HG03196 (cell line): Measurements from ENCODE around the gene DPYSL3.

Source experiments
- ATAC-seq: cut with Tn5 transposase; IDR thresholded peaks from one replicate; pipeline ENCODE4 v1.9.1; 2021; ENCODE audit not compliant: unreplicated experiment

DPYSL3 gene

DNA sequence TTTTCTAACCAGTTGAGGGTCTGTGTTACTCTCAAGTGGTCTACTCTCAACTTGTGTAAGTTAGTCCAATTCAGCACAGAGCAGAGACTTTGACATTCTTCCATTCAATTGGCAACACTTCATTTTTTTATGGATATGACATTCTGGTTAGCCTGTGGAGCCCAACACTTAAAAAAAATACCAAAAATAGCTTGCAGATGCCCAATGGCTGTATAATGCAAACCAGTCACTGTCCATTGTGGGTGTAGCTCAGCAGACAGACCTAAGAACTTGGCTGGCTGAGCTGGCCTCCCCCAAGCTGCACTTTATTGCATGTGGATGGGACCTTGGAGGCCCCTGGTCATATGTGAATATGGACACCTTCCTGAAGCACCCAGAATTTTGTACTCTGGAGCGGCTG is 103.2 kb downstream of the DPYSL3 start:
- no peak for ATAC-seq

DNA sequence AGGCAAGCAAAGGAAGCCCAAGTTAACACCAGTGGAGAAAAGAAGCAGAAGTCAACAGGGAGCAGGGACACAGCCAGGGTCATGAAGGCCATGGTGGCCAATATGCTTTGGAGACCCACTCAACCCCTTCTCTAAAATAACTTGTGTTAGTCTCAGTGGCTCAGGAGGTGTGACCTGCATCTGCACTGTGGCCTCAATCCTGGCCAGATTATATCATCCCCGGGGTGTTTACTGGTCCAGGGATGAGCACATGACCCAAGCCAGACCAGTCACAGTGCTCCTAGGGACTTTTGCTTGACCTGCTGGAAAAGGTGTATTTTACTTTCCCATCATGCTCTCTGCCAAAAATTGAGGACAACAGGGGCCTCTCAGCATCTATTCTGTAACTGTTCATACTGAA is 105.2 kb downstream of the DPYSL3 start:
- ATAC-seq, result peak; percentile 35

DNA sequence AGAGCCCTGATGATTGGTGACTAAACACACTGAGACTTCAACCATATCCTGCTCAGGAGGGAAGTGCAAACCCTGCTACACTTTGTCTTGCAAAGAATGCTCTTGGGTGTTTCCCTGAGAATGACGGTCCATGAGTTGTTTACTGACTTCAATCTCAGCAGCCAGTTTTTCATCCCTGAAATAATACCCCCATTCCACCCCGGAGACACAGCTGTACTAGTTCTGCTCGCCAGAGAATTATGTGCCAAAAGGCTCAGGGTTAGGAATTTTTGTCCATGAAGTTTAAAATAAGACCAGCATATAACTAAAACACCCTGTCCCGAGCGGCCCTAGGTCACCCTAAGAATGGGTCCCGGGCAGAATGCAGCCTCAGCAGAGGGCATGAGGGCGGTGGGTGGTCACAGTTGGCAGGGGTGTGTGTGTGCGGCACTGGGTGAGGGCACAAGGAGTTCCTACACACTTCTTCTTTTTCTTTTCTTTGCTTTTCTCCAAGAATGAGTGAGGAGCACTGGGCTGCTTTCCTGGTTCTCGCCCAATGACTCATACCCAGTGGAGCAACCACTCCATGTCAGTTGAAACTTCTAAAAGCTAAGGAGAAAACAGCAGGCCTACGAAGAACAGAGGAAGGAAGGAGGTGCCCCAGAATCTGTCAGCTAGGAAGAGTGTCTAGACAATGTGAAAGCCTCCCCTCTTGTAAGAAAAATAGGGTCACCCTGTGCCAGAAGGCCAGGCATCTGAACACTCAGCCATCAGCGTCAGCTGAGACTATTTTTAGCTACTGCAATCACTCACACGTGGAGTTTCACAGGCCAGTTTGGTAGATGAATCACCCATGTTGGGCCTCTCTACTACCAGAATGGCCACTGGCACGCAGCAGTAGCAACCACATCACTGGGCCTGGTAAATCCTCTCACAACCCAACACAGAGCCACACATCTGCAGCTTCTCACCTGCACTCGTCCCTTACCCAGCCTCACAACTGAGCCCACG is 105.9 kb downstream of the DPYSL3 start:
- ATAC-seq, result peak; percentile 98

DNA sequence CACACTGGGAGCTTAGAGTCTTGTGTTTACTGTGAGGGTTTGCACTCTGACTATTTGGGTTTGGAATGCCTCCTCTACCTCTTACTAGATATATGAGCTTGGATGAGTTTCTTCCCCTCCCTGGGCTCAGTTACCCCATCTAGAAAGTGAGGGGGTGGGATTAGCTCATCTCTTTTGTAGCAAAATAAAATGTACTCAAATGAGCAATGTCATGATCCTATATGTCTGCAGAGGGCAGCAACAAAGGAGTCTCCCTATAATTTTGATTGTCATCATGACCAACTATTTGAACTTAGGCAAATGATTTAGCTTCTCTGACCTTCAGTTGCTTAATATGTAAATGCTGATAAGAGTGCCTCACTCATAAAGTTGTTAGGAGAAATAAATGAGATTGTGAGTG is 109.0 kb downstream of the DPYSL3 start:
- no peak for ATAC-seq

DNA sequence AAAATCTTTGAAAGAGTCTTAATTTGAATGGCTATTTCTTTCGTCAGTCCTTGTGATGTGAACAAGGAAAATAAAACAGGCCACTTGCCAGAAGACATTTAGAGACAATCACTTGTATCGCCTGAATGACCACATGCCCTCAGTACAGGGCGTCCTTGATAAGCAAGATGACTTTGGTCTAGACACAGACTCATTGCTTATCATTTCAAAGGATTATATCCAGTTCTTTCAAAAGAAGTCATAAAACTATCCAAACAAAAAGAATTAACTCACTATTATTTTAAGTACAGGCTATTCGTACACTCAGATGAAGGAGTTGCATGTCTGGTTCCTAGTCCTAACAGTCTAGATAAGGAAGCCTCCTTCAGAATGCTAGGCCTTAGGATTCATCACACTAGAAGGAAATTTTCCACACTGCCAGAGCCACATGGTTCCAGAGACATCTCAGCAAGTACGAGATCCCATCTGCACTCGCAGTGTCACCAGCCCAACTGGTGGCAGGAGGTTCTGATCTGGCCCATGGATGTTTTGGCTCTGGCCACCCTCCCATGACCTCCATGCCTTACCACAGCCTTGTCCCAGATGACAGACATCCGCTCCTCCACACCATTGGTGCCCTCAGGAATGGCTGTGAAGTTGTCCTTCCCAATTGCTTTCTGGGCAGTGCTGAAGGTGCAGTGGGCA is 109.6 kb downstream of the DPYSL3 start:
- no peak for ATAC-seq

DNA sequence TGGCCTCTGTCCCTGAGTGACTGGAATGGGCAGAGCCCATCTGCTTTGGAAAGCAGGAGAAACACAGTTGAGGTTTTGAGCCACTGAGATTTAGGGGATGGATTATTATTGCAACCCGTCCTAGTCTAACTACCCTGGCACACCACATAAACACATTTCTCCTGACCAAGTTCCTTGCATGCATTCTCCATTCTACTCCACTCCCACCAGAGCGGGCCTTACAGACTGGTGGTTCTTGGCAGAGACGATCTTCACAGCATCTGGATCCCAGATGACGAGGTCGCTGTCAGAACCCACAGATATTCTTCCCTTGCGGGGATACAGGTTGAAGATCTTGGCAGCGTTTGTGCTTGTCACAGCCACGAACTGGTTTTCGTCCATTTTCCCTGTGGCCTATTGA is 111.0 kb downstream of the DPYSL3 start:
- no peak for ATAC-seq

DNA sequence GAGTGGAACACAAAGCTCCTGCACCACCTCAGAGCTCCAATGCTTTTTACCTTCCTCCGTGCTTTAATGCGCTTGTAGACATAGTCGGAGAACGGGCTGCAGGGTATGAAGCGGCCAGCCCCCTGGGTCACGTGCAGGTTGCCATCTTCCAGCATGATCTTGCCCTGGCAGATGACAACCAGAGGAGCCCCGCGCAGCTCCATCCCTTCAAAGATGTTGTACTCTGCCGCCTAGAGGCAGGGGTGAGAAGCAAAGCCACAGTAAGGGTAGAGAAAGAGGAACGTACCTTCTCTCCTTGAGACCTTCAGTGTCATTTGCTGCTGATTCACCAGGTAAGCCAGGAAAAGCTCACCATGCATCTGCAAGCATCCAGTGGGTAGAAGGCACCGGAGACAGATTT is 112.3 kb downstream of the DPYSL3 start:
- no peak for ATAC-seq

DNA sequence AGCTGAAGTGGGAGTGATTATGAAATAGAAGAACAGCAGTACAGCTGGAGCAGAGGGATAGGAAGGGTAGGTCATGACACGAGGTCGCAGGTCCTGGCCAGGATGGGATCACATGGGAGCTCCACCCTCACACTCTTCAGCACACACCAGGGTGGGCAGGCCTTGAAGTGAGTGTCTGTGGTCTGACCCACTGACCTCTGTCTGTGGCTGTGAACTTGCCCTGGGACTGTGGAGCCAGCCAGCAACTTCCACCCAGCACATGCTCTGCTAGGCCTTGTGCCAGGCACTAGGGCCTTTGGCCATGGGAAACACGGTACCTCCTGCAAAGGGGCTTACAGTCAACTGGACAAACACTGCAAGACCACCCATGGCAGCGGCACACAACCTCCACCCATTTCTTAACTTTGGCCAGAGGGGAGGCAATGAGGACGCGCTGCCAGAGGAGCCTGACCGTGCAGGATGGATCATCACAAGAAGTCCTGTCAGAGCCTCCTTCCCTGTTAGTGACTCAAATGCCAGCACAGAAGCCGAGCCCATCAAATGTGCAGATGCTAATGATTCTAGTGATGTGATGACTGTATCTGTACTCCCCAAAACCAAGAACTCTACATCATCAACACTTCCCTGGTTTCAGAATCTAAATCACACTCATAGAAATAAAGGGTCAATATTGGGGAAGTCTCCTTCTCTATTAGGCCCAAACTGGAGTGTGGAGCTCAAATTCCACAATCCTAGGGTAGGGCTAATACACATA is 113.6 kb downstream of the DPYSL3 start:
- ATAC-seq, result no peak

DNA sequence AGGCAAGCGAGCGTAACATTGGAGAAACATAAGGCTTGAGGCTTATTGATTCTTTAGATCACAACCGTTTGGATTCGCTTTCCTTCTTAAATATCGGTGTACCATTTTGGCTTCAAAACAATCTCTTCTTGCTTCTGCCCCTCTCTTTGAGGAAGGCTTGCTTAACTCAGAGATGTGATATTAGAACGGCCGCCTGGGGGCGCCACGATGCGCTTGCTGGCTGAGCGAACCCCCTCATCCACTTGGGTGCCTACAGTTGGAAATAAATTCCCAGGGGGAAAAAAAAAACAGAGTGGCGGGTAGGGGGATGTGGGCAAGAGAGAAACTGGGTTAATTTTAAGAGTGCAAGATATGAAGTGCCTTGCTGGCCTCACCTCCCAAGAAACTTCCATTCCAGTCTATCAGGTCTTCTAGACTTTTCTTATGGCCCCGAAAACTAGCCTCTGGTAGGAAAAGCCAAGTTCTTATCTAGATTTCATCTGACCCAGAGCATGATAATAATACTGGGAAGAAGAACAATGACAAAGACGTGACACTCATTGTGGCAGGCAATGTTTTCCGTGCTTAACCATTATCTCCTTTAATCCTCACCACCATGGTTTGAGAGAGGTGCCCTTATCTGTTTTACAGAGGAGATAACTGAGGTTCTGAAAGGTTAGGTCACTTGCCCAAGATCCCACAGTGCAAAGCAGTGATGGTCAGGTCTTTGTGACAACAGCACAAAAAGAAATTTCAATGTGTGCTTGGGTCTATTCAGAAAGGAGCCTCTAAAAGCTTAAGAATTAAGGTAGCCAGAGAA is 115.8 kb downstream of the DPYSL3 start:
- ATAC-seq, result no peak

DNA sequence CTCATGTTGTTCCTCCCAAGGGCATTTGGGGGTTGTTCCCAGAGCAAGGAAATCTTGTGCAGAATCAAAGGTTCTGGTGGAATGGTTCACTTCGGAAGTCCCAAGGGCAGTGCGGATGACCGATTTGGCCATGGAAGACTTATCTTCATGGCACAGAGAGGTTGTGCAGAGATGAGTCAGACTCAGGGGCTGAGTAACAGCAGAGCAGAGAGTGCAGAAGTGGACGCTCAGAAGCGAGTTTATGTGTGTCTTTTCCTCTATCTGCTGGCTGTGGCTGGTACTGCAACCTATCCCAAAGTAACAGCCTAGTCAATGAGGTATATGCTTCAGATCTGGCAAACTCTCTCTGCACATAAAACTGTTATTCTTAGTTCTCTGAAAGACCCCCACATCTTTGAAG is 118.1 kb downstream of the DPYSL3 start:
- ATAC-seq, result peak; percentile 91

DNA sequence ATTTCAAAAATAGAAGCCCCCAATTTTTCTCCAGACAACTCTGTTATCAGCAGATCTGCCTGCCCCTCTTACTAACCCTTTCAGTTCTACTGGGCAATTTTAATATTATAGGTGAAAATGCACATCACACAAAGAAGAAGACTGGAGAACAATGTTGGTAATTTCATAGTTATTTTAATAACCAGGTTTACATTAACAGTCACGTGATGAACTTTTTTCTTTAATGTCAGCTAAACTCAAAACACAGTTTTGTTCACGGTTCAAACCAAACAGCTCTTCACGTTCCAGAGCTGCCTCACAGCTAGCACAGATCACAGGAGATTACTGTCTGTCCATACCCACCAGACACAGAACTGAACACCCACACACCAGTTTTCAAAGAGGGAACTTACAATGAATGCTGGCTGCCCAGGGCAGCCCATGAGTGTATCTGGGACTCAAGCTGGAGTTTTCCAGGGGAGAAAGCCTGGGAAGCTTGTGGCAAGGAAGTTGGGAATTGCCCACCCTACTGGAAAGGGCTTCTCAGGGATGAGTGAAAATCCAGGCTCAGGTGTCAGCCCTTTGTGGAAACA is 119.1 kb downstream of the DPYSL3 start:
- ATAC-seq, result no peak

DNA sequence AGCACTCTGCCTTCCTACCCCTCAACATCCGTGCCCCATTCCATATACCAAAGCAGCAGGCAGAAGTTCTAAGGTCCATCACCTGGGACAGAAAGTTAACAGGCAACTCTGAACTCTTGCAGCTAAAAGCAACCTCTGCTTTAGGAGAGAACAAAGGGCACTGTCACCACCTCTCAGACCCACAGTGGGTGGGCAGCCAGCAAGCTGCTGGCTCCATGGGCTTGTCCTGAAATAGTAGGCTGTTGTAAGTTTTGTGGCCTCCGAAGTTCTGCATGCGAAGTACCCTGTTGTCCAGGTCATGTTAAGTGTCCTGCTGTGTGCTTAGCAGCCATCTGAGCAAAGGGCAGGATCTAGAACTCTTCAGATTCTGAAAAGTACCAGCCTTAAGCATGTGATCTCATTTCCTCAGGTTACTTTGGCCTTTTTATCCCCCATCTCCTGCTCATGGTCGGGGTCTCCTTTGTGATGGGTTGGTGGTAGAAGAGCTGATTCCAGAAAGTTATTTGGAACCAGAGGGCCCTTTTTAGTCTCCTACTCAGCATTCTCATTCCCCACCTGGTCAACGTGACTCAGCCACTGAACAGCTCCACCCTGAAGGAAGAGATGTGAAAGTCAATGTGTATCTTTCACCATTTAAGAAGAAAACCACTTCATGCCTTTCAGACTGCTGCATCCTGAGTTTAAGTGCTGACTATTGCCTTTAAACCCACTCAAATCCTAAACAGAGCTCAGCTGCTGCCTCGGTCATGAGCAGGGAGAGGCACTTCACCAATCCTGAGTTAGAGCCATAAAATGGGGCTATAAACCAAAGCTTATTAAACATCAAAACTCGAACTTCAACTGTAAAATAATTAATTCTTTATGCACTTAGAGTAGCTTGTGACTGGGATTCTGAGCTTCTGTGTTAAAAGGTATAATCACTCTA is 121.4 kb downstream of the DPYSL3 start:
- ATAC-seq, result no peak

DNA sequence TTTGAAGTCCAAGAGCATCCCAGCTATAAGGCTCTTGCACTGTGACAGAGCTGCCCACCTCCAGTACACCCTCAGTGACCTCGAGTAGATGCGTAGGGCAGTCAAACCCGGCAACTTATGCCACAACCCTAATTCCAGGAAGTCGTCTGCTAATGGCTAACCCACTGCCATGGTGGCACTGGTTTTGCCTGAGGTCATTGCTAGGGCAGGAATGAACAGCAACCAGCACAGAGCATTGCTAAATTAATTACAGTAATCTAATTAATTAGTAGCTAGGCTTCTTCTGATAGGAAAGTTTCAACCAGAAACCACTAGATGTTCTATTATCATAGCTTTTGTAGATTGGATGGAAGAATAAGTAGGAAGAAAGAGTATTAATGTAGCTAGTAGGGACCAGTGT is 122.8 kb downstream of the DPYSL3 start:
- ATAC-seq, result no peak

DNA sequence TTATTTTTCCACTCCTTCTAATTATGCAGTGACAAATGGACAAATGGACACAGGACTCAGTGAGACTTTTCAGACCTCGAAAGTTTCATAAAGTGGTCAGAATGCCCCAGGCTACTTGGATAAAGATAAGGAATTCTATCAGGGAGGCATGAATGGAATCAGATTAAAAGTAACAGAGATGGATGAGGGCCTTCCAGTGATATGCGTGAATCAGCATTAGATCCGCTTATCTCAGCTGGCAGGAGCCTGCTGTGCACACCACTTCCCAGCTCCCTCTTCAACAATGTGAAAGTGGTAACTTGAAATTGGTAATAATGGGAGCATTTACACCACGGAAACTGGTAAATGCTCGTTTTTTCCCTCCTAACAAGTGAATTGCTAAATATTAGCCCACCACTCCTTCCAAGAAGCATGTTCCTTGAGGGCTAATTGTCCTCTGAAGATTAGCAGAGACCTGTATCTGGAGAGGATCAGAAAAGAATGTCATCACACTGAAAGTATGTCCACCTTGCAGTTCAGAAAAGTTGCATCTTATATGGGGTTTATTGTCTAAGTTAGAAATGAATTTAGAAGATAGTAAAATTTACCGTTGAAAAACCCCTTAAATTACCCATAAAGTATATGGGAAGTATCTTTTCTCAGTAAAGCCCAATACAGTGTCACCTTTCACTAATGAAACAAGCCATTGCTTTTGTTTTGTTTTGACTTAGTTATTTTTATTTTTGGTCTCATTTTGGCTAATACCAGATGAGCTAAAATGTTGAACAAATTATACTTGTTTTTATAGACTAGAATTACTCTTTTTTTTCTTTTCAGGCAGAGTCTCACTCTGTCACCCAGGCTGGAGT is 125.3 kb downstream of the DPYSL3 start:
- no peak for ATAC-seq

DNA sequence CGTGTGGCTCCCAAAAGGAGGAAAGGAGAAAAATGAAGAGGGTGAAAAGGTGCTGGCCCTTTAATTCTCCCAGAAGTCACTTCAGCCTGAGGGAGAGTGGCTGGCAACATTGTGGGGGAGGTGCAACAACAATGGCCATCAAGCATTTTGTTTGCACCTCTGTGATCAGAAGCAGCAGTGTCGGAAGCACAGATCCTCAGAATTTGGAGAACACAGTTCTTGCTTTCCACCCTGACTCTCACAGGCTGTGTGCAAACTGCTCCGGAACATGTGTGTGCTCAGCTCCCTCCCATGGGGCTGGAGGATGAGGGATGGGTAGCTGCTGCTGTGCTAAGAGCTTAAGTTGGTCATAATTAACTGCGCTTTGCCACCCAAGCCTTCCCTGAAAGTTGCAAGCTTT is 127.1 kb downstream of the DPYSL3 start:
- ATAC-seq, result no peak

DNA sequence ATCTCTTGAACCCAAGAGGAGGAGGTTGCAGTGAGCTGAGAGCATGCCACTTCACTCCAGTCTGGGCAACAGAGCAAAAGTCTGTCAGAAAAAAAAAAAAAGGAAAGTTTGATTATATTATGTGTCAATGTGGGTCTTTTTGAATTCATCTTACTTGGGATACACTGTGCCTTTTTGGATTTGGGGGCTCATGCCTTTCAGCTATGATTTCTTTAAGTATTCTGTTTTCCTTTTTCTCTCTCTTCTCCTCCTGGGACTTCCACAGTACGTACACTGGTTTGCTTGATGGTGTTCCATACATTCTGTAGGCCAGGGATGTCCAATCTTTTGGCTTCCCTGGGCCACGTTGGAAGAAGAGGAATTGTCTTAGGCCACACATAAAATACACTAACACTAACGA is 128.3 kb downstream of the DPYSL3 start:
- no peak for ATAC-seq

DNA sequence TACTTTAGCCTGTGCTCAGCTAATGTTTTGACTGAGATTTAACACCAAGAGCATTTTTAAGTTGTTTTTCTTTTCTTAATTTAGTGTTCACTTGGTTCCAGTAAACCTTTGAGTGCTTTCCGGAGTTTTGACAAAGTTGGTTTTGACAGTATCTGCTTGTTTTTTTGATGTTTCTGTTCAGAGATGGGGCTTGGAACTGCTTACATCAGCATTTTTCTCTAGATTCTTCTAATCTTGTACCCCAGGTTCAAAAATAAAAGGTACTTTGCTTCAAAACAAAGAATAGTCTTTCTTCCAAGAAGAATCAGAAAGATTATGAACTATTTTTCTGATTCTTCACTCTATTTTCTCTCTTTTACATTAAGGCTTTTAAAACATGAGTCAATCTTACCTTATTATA is 132.2 kb downstream of the DPYSL3 start:
- ATAC-seq, result no peak

DNA sequence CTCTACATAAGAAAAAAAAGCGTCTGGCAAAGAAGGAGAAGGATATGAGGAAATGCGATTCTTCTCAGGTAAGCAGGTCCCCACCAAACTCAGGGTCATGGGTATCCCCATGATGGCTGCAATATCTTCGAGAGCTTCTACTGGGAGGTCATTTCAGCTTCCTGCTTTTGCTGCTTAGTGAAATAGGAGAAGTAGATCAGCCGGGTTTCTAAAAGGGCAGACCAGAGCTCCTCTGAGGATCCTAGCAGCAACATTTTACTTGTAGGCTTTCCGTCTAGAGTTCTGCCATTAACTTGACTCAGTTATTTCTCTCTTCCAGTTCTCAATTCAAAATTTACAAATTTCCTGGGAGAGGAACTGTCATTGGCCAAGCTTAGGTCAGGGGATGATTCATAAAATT is 134.7 kb downstream of the DPYSL3 start:
- ATAC-seq, result no peak
